ENCODE results near the gene CUEDC2. TPM values are rescaled to one million over a fixed set of nuclear protein-coding genes. Genes with fewer than 3 reads are reported as not detected.

CUEDC2 gene
- total RNA-seq, 1 donor from 2014 or later: 51.9 TPM

GRCh38 chr10:102397222-102398171, 34.9 kb downstream of the CUEDC2 start:
- no peak for DNase-seq (ENCODE audit: low spot score)

- no peak for DNase-seq (ENCODE audit: low spot score)
Observed at GRCh38 chr10:102396730-102397151, 35.6 kb downstream of the CUEDC2 start.

GRCh38 chr10:102396317-102396650, 36.1 kb downstream of the CUEDC2 start:
- DNase-seq (ENCODE audit: low spot score): no peak

GRCh38 chr10:102395400-102396316, 36.7 kb downstream of the CUEDC2 start, which contains the start of gene NFKB2:
NFKB2 (plus strand) TSS chr10:102395705; CDS start chr10:102395960, 255 bp downstream.
- peak; percentile 92 for DNase-seq (ENCODE audit: low spot score)

GRCh38 chr10:102394801-102395399, 37.5 kb downstream of the CUEDC2 start:
- no peak for DNase-seq (ENCODE audit: low spot score)

- DNase-seq (ENCODE audit: low spot score): peak; percentile 95
Observed at GRCh38 chr10:102394079-102394800, 38.1 kb downstream of the CUEDC2 start.

- DNase-seq (ENCODE audit: low spot score): no peak
Observed at GRCh38 chr10:102393411-102394078, 38.8 kb downstream of the CUEDC2 start.

GRCh38 chr10:102392306-102392705, 40.1 kb downstream of the CUEDC2 start:
- no peak for DNase-seq (ENCODE audit: low spot score)

- no peak for DNase-seq (ENCODE audit: low spot score)
Observed at GRCh38 chr10:102389894-102390293, 42.5 kb downstream of the CUEDC2 start.

- no peak for DNase-seq (ENCODE audit: low spot score)
Observed at GRCh38 chr10:102384606-102385429, 47.6 kb downstream of the CUEDC2 start.

GRCh38 chr10:102384053-102384452, 48.3 kb downstream of the CUEDC2 start:
- DNase-seq (ENCODE audit: low spot score): no peak

- DNase-seq (ENCODE audit: low spot score): no peak
Observed at GRCh38 chr10:102382871-102383270, 49.5 kb downstream of the CUEDC2 start.

- no peak for DNase-seq (ENCODE audit: low spot score)
Observed at GRCh38 chr10:102381983-102382382, 50.4 kb downstream of the CUEDC2 start.

- no peak for DNase-seq (ENCODE audit: low spot score)
Observed at GRCh38 chr10:102379383-102379782, 53.0 kb downstream of the CUEDC2 start.

- no peak for DNase-seq (ENCODE audit: low spot score)
Observed at GRCh38 chr10:102376901-102377300, 55.5 kb downstream of the CUEDC2 start.

- no peak for DNase-seq (ENCODE audit: low spot score)
Observed at GRCh38 chr10:102375867-102376266, 56.5 kb downstream of the CUEDC2 start.

- no peak for DNase-seq (ENCODE audit: low spot score)
Observed at GRCh38 chr10:102375250-102375649, 57.1 kb downstream of the CUEDC2 start.
